A549 (cell line): ENCODE measurements around the gene DKC1.

ENCODE experiments used
- CHD2 ChIP-seq: fragments of 150-350 bp; IDR thresholded peaks from 2 replicates; pipeline ENCODE4 v1.6.1; 2014; ENCODE audit warnings: low read length; ENCODE audit not compliant: partially characterized antibody
- REST ChIP-seq: fragments of 200-600 bp; sonication (generic); IDR thresholded peaks from 2 replicates; pipeline ENCODE4 v1.6.1; 2016; ENCODE audit warnings: antibody characterized with exemption, mild to moderate bottlenecking, moderate library complexity
- SREBF2 ChIP-seq: fragments of 450-650 bp; IDR thresholded peaks from 2 replicates; pipeline ENCODE4 v1.6.1; 2014; ENCODE audit warnings: mild to moderate bottlenecking, moderate library complexity
- TF ChIP-seq, protein P1 (sequence below): fragments of >200 bp; sonication (Bioruptor Twin); formaldehyde crosslinking; IDR thresholded peaks from 3 replicates; pipeline ENCODE4 v1.5.1; 2016
- TF ChIP-seq, protein P2 (sequence below): IDR thresholded peaks from 2 replicates; pipeline ENCODE4 v1.6.1; 2012

- TF ChIP-seq SREBF2 (no peak), CHD2 (no peak), REST (no peak)
- TF ChIP-seq, protein P1, sequence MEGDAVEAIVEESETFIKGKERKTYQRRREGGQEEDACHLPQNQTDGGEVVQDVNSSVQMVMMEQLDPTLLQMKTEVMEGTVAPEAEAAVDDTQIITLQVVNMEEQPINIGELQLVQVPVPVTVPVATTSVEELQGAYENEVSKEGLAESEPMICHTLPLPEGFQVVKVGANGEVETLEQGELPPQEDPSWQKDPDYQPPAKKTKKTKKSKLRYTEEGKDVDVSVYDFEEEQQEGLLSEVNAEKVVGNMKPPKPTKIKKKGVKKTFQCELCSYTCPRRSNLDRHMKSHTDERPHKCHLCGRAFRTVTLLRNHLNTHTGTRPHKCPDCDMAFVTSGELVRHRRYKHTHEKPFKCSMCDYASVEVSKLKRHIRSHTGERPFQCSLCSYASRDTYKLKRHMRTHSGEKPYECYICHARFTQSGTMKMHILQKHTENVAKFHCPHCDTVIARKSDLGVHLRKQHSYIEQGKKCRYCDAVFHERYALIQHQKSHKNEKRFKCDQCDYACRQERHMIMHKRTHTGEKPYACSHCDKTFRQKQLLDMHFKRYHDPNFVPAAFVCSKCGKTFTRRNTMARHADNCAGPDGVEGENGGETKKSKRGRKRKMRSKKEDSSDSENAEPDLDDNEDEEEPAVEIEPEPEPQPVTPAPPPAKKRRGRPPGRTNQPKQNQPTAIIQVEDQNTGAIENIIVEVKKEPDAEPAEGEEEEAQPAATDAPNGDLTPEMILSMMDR = no peak
- TF ChIP-seq, protein P2, sequence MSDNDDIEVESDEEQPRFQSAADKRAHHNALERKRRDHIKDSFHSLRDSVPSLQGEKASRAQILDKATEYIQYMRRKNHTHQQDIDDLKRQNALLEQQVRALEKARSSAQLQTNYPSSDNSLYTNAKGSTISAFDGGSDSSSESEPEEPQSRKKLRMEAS = no peak
These were observed 32.4 kb downstream of the DKC1 start for GRCh38 chrX:154795016-154795415.
